Measurements from ENCODE around the gene SCLY.

SCLY gene

GRCh38 chr2:238085899-238086298, 25.1 kb downstream of the SCLY start:
- Histone ChIP-seq H3K18ac (ENCODE audit: low read length) (no peak overlapping the region), H2BK5ac (ENCODE audit: low read length) (no peak overlapping the region), H3K4ac (ENCODE audit: low read length) (no peak overlapping the region), H3K27me3 (ENCODE audit: control insufficient read depth in 3 of 3, insufficient read depth in 3 of 3, low read depth in 1 of 3, low read length in 3 of 3) (no peaks in the 10 kb centered on the region), H3K14ac (ENCODE audit: low read length) (no peak overlapping the region), H4K8ac (ENCODE audit: low read depth, low read length) (no peak overlapping the region), H4K91ac (ENCODE audit: low read depth, low read length, poor library complexity) (no peak overlapping the region), H2BK12ac (ENCODE audit: low read length) (no peak overlapping the region), H3K4me3 (ENCODE audit: low read length in 2 of 2) (no peak overlapping the region), H2BK120ac (ENCODE audit: low read depth, low read length) (no peak overlapping the region), H2BK15ac (ENCODE audit: low read length) (no peak overlapping the region), H3K4me1 (ENCODE audit: control insufficient read depth in 2 of 2, insufficient read depth in 1 of 2, low read depth in 1 of 2, low read length in 2 of 2) (no peaks in the 10 kb centered on the region), H3K9me3 (replicated peaks in 1 of 2; ENCODE audit: control insufficient read depth in 2 of 2, insufficient read depth in 1 of 2, low read depth in 1 of 2, low read length in 2 of 2) (no peaks in the 10 kb centered on the region), H3K79me1 (ENCODE audit: low read depth, low read length) (no peaks in the 10 kb centered on the region), H2AFZ (ENCODE audit: low read length) (no peak overlapping the region), H3K4me2 (ENCODE audit: insufficient read depth, low read length, poor library complexity, severe bottlenecking) (no peak overlapping the region), H2AK5ac (ENCODE audit: low read depth, low read length) (no peak overlapping the region), H3K23ac (ENCODE audit: low read depth, low read length, poor library complexity) (no peak overlapping the region), H3K9ac (ENCODE audit: low read depth, low read length, poor library complexity) (no peak overlapping the region), H3K36me3 (replicated peaks in 1 of 2; ENCODE audit: control insufficient read depth in 2 of 2, insufficient read depth in 2 of 2, low read length in 2 of 2) (peaks cover 24 to 58% of the 10 kb centered on the region in 2 donors), H3K27ac (replicated peaks; ENCODE audit: low read length) (no peak overlapping the region)
- no CpG with 5 or more reads among the region's 3 CpGs for WGBS, 2 donors (ENCODE audit: extremely low coverage in 2 of 2, insufficient read length in 2 of 2, insufficient replicate concordance in 1 of 2)
- no peak for DNase-seq (ENCODE audit: low spot score)

- Histone ChIP-seq H3K36me3 (replicated peaks in 1 of 2; ENCODE audit: control insufficient read depth in 2 of 2, insufficient read depth in 2 of 2, low read length in 2 of 2) (peaks cover 19 to 56% of the 10 kb centered on the region in 2 donors), H3K9ac (ENCODE audit: low read depth, low read length, poor library complexity) (no peak overlapping the region), H3K27me3 (ENCODE audit: control insufficient read depth in 3 of 3, insufficient read depth in 3 of 3, low read depth in 1 of 3, low read length in 3 of 3) (no peaks in the 10 kb centered on the region), H3K9me3 (replicated peaks in 1 of 2; ENCODE audit: control insufficient read depth in 2 of 2, insufficient read depth in 1 of 2, low read depth in 1 of 2, low read length in 2 of 2) (no peaks in the 10 kb centered on the region), H4K8ac (ENCODE audit: low read depth, low read length) (no peak overlapping the region), H3K14ac (ENCODE audit: low read length) (no peak overlapping the region), H3K27ac (replicated peaks; ENCODE audit: low read length) (no peak overlapping the region), H3K79me1 (ENCODE audit: low read depth, low read length) (no peaks in the 10 kb centered on the region), H3K4ac (ENCODE audit: low read length) (no peak overlapping the region), H3K4me3 (ENCODE audit: low read length in 2 of 2) (no peak overlapping the region), H3K4me1 (ENCODE audit: control insufficient read depth in 2 of 2, insufficient read depth in 1 of 2, low read depth in 1 of 2, low read length in 2 of 2) (no peaks in the 10 kb centered on the region), H2BK120ac (ENCODE audit: low read depth, low read length) (no peak overlapping the region), H2BK5ac (ENCODE audit: low read length) (no peak overlapping the region), H2AFZ (ENCODE audit: low read length) (no peak overlapping the region), H3K4me2 (ENCODE audit: insufficient read depth, low read length, poor library complexity, severe bottlenecking) (no peak overlapping the region), H3K23ac (ENCODE audit: low read depth, low read length, poor library complexity) (no peak overlapping the region), H3K18ac (ENCODE audit: low read length) (no peak overlapping the region), H2AK5ac (ENCODE audit: low read depth, low read length) (no peak overlapping the region), H2BK12ac (ENCODE audit: low read length) (no peak overlapping the region), H2BK15ac (ENCODE audit: low read length) (no peak overlapping the region), H4K91ac (ENCODE audit: low read depth, low read length, poor library complexity) (no peak overlapping the region)
- DNase-seq (ENCODE audit: low spot score), result no peak
- no CpG with 5 or more reads among the region's 2 CpGs for WGBS, 2 donors (ENCODE audit: extremely low coverage in 2 of 2, insufficient read length in 2 of 2, insufficient replicate concordance in 1 of 2)
These were observed 26.4 kb downstream of the SCLY start for GRCh38 chr2:238087211-238087610.

DNA sequence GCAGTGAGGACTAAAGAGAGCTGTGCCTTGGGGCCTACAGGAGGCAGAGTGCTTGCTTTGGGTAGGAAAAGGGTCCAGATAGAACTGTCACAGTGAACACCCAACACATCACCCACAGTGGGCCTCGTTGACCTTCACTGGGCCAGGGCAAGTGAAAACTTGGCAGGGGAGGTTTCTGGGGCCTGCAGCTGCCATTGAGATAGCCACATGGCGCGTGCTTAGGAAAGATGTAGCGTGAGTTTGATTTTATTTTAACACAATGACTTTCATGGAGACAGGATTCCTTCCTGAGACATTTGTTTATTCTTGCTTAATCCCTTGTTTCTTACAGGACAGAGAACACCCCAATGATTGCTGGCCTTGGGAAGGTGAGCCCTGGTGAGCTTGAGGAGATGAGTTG, 30.1 kb downstream of the SCLY start:
- Histone ChIP-seq H2BK12ac (ENCODE audit: low read length) (no peak overlapping the region), H4K8ac (ENCODE audit: low read depth, low read length) (no peak overlapping the region), H2AFZ (ENCODE audit: low read length) (no peak overlapping the region), H2BK15ac (ENCODE audit: low read length) (no peak overlapping the region), H3K23ac (ENCODE audit: low read depth, low read length, poor library complexity) (no peak overlapping the region), H2BK5ac (ENCODE audit: low read length) (no peak overlapping the region), H3K36me3 (replicated peaks in 1 of 2; ENCODE audit: control insufficient read depth in 2 of 2, insufficient read depth in 2 of 2, low read length in 2 of 2) (peaks cover 8 to 29% of the 10 kb centered on the region in 2 donors), H2AK5ac (ENCODE audit: low read depth, low read length) (no peak overlapping the region), H3K27me3 (ENCODE audit: control insufficient read depth in 3 of 3, insufficient read depth in 3 of 3, low read depth in 1 of 3, low read length in 3 of 3) (no peaks in the 10 kb centered on the region), H2BK120ac (ENCODE audit: low read depth, low read length) (no peak overlapping the region), H3K9ac (ENCODE audit: low read depth, low read length, poor library complexity) (no peak overlapping the region), H3K9me3 (replicated peaks in 1 of 2; ENCODE audit: control insufficient read depth in 2 of 2, insufficient read depth in 1 of 2, low read depth in 1 of 2, low read length in 2 of 2) (no peaks in the 10 kb centered on the region), H3K18ac (ENCODE audit: low read length) (no peak overlapping the region), H3K4me2 (ENCODE audit: insufficient read depth, low read length, poor library complexity, severe bottlenecking) (no peak overlapping the region), H3K4ac (ENCODE audit: low read length) (no peak overlapping the region), H3K79me1 (ENCODE audit: low read depth, low read length) (no peaks in the 10 kb centered on the region), H3K4me1 (ENCODE audit: control insufficient read depth in 2 of 2, insufficient read depth in 1 of 2, low read depth in 1 of 2, low read length in 2 of 2) (no peaks in the 10 kb centered on the region), H3K27ac (replicated peaks; ENCODE audit: low read length) (no peak overlapping the region), H3K4me3 (ENCODE audit: low read length in 2 of 2) (no peak overlapping the region), H3K14ac (ENCODE audit: low read length) (no peak overlapping the region), H4K91ac (ENCODE audit: low read depth, low read length, poor library complexity) (no peak overlapping the region)
- WGBS, 2 donors (ENCODE audit: extremely low coverage in 2 of 2, insufficient read length in 2 of 2, insufficient replicate concordance in 1 of 2), result no CpG with 5 or more reads among the region's 4 CpGs
- no peak for DNase-seq (ENCODE audit: low spot score)

GRCh38 chr2:238091436-238092060, 30.7 kb downstream of the SCLY start:
- no peak overlapping the region for H2AFZ ChIP-seq (ENCODE audit: low read length)
- H2BK120ac ChIP-seq (ENCODE audit: low read depth, low read length), result no peak overlapping the region
- no peak overlapping the region for H3K27ac ChIP-seq (replicated peaks; ENCODE audit: low read length)
- H3K36me3 ChIP-seq (replicated peaks in 1 of 2; ENCODE audit: control insufficient read depth in 2 of 2, insufficient read depth in 2 of 2, low read length in 2 of 2), result peaks cover 8 to 23% of the 10 kb centered on the region in 2 donors
- no peak overlapping the region for H3K14ac ChIP-seq (ENCODE audit: low read length)
- no peak overlapping the region for H2BK12ac ChIP-seq (ENCODE audit: low read length)
- no peak overlapping the region for H2BK5ac ChIP-seq (ENCODE audit: low read length)
- no peak overlapping the region for H4K91ac ChIP-seq (ENCODE audit: low read depth, low read length, poor library complexity)
- DNase-seq (ENCODE audit: low spot score), result no peak
- H3K79me1 ChIP-seq (ENCODE audit: low read depth, low read length), result no peaks in the 10 kb centered on the region
- no peak overlapping the region for H3K4ac ChIP-seq (ENCODE audit: low read length)
- no CpG with 5 or more reads among the region's 16 CpGs for WGBS, 2 donors (ENCODE audit: extremely low coverage in 2 of 2, insufficient read length in 2 of 2, insufficient replicate concordance in 1 of 2)
- no peaks in the 10 kb centered on the region for H3K27me3 ChIP-seq (ENCODE audit: control insufficient read depth in 3 of 3, insufficient read depth in 3 of 3, low read depth in 1 of 3, low read length in 3 of 3)
- peaks cover under 1 to 2% of the 10 kb centered on the region in 2 donors for H3K4me1 ChIP-seq (ENCODE audit: control insufficient read depth in 2 of 2, insufficient read depth in 1 of 2, low read depth in 1 of 2, low read length in 2 of 2)
- no peaks in the 10 kb centered on the region for H3K9me3 ChIP-seq (replicated peaks in 1 of 2; ENCODE audit: control insufficient read depth in 2 of 2, insufficient read depth in 1 of 2, low read depth in 1 of 2, low read length in 2 of 2)
- H3K18ac ChIP-seq (ENCODE audit: low read length), result no peak overlapping the region
- no peak overlapping the region for H3K4me2 ChIP-seq (ENCODE audit: insufficient read depth, low read length, poor library complexity, severe bottlenecking)
- peak overlapping the region; percentile 27 for H3K9ac ChIP-seq (ENCODE audit: low read depth, low read length, poor library complexity)
- no peak overlapping the region for H3K4me3 ChIP-seq (ENCODE audit: low read length in 2 of 2)
- no peak overlapping the region for H2BK15ac ChIP-seq (ENCODE audit: low read length)
- H4K8ac ChIP-seq (ENCODE audit: low read depth, low read length), result no peak overlapping the region
- H3K23ac ChIP-seq (ENCODE audit: low read depth, low read length, poor library complexity), result no peak overlapping the region
- no peak overlapping the region for H2AK5ac ChIP-seq (ENCODE audit: low read depth, low read length)

Data from neuronal stem cell (in vitro differentiated cells).